ENCODE results near the gene TBC1D13. TPM values are rescaled to one million over a fixed set of nuclear protein-coding genes. Genes with fewer than 3 reads are reported as not detected.
"Not testable (repeated sequence)": the region's sequence is repeated elsewhere in the genome, so short reads cannot be mapped to it uniquely, and the experiment has no call there.

Gene TBC1D13
- total RNA-seq, 1 donor, result 10.4 TPM

- no peak for DNase-seq (ENCODE audit: low read depth)
- H3K4me3 ChIP-seq (ENCODE audit: low read depth, low read length), result no peak overlapping the region
- no peak for TF ChIP-seq CTCF (IDR thresholded peaks at IDR 0.05; ENCODE audit: insufficient read depth, low read depth, low read length)
Measured at GRCh38 chr9:128835246-128836210, 48.5 kb downstream of the TBC1D13 start.

- TF ChIP-seq CTCF (IDR thresholded peaks at IDR 0.05; ENCODE audit: insufficient read depth, low read depth, low read length), result no peak
- DNase-seq (ENCODE audit: low read depth), result no peak
- no peak overlapping the region for H3K4me3 ChIP-seq (ENCODE audit: low read depth, low read length)
Measured at GRCh38 chr9:128836509-128837145, 49.6 kb downstream of the TBC1D13 start.

GRCh38 chr9:128838338-128838737 lies 51.3 kb downstream of the TBC1D13 start:
- TF ChIP-seq CTCF (IDR thresholded peaks at IDR 0.05; ENCODE audit: insufficient read depth, low read depth, low read length), result no peak
- H3K4me3 ChIP-seq (ENCODE audit: low read depth, low read length), result no peak overlapping the region
- no peak for DNase-seq (ENCODE audit: low read depth)

- DNase-seq (ENCODE audit: low read depth), result no peak
- H3K4me3 ChIP-seq (ENCODE audit: low read depth, low read length), result no peak overlapping the region
- no peak for TF ChIP-seq CTCF (IDR thresholded peaks at IDR 0.05; ENCODE audit: insufficient read depth, low read depth, low read length)
Measured at GRCh38 chr9:128840524-128840923, 53.5 kb downstream of the TBC1D13 start.

- no peak for TF ChIP-seq CTCF (IDR thresholded peaks at IDR 0.05; ENCODE audit: insufficient read depth, low read depth, low read length)
- no peak for DNase-seq (ENCODE audit: low read depth)
- H3K4me3 ChIP-seq (ENCODE audit: low read depth, low read length), result no peak overlapping the region
Measured at GRCh38 chr9:128841694-128842492, 54.8 kb downstream of the TBC1D13 start.

GRCh38 chr9:128843171-128843570 lies 56.1 kb downstream of the TBC1D13 start:
- DNase-seq (ENCODE audit: low read depth); H3K4me3 ChIP-seq (ENCODE audit: low read depth, low read length): not testable (repeated sequence)

All from fibroblast of villous mesenchyme (primary cell).